ENCODE data around the gene TSPAN8.
"Not testable (repeated sequence)": the region's sequence is repeated elsewhere in the genome, so short reads cannot be mapped to it uniquely, and the experiment has no call there.

TSPAN8 gene

DNA sequence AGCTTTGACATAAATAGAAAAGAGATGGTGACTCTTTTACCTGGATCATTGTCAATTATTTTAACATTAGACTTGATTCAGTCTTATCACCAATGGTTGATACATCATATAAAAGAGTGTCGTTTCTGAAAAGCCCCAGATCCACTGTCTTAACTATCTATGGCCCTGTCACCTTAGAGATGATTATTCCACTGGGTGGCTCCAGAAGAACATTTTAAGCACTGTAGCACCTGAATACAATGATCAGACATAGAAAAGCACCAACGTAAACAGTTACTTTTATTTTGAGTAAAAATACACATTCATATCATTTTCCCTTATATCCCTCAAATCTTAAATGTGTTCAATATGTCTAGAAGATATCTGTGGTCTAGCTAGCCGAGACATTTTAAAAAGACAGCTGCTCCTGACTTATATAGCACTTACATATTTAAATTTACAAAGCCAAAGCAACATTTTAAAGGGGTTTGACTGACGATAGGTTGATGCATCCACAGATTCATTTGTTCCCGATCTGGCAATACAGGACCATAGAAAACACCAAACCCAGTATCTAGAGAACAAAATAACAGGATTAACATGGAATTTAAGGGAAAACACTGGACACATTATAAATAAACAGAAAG is 32.9 kb downstream of the TSPAN8 start:
- no peak for DNase-seq

GRCh38 chr12:71113148-71113547 is 44.7 kb downstream of the TSPAN8 start:
- not testable (repeated sequence) for DNase-seq

GRCh38 chr12:71109834-71110233 is 48.0 kb downstream of the TSPAN8 start:
- DNase-seq: no peak

- DNase-seq: no peak
Observed at GRCh38 chr12:71108355-71108754, 49.4 kb downstream of the TSPAN8 start.

GRCh38 chr12:71107936-71108335 is 49.9 kb downstream of the TSPAN8 start:
- no peak for DNase-seq

DNA sequence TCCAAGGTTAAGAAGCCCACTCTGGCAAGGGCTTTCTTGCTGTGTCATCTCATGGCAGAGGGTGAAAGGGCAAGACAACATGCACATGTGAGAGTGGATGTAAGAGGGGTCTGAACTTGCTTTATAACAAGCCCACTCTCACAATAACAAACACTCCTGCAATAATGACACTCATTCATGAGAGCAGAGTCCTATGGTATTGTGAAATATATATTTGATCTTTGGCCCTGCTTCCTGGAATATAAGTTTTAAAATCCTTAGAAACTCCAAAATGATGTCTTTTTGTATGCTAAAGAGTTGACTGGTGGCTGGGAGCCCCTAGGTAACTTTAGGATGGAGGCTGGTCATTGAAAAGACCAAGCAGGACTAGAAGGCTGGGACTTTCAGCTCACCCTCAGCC is 51.8 kb downstream of the TSPAN8 start:
- no peak for DNase-seq

DNA sequence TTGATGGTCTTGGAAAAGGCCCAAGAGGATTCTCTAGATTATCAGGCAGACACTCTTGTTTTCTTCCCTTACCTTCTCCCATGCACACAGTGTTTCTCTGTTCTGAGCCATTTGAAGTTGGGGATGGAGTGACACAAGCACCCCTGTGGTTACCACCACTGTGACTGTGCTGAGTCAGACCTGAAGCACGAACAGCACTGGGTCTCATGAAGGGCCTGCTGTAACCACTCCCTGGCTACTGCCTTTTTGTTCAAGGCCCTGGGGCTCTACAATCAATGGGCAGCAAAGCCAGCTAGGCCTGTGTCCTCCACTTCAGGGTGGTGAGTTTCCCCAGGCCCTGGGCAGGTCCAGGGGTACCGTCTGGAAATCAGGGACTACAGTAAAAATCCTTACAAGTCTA is 65.5 kb downstream of the TSPAN8 start:
- no peak for DNase-seq

DNA sequence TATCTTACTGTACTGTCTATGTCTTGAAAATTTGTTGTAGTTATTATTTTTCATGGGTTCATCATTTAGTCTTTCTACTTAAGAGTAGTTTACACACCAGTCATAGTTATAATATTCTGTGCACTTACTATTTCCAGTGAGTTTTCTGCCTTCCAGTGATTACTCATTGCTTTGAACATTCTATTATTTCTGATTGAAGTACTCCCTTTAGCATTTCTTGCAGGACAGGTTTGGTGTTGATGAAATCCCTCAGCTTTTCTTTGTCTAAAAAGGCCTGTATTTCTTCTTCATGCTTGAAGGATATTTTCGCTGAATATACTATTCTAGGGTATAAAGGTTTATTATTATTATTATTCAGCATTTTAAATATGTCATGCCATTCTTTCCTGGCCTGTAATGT is 66.8 kb downstream of the TSPAN8 start:
- no peak for DNase-seq

DNA sequence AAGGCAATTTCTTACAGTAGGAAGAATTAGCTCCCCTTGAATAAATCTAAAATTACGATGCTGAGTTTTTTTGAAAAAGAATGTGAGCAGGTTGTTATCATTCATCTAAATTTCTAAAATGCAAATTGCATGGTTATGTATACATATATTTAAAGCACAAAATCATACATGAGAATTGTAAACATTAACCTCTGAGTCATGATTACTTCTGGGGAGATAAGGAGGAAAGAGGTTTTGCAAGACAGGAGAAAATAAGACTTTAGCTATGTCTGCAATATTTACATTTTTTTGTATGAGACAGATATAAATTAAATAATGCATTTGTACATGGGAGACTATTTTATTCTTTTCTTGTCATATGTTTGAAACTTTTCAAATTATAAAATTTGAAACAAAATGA is 72.2 kb downstream of the TSPAN8 start:
- no peak for DNase-seq

DNA sequence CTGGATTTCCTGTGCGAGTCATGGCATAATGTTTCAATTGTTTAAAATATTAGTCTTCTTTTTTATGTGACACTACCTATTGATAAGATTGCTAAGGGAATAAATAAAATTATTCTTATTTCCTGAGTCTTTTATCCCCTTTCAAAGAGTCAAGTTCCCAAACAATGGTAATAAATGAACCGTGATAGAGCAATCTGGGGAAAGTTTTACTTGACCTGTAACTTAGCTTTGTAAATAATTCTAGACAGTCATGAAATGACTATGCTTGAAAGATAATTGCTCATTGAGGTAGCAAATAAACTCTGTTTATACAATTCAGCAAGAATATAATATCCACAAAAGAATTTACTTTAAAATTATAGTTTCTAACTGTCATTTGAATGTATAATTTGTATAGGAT is 82.1 kb downstream of the TSPAN8 start:
- no peak for DNase-seq
